Breast epithelium (tissue), 4 donors: ENCODE data around the gene POFUT1. TPM values are rescaled to one million over a fixed set of nuclear protein-coding genes. Genes with fewer than 3 reads are reported as not detected.
"Not testable (repeated sequence)": the region's sequence is repeated elsewhere in the genome, so short reads cannot be mapped to it uniquely, and the experiment has no call there.

ENCODE experiments used
- DNase-seq, 2 donors: peaks; one replicate each; pipeline ENCODE4 v3.0.0-alpha.2; 2019; ENCODE audit warnings: low spot score in 2 of 2
- H3K27ac ChIP-seq, 2 donors: fragments of 200-600 bp; sonication (generic) in 1 of 2; one replicate each; pipeline ENCODE4 v1.5.1; 2016 to 2019; ENCODE audit warnings: mild to moderate bottlenecking in 1 of 2
- H3K27me3 ChIP-seq, 2 donors: fragments of 200-600 bp; sonication (generic) in 1 of 2; one replicate each; pipeline versions ENCODE4 v1.5.1 to v1.6.0; 2017 to 2019; ENCODE audit warnings: control low read depth in 1 of 2, mild to moderate bottlenecking in 1 of 2
- H3K36me3 ChIP-seq: fragments of 200-600 bp; one replicate; pipeline ENCODE4 v1.5.1; 2019
- H3K4me1 ChIP-seq, 2 donors: fragments of 200-600 bp; sonication (generic); one replicate each; pipeline ENCODE4 v1.5.1; 2016 to 2019; ENCODE audit warnings: control low read depth in 1 of 2
- H3K4me3 ChIP-seq, 3 donors: fragments of 200-600 bp; sonication (generic); 1 replicate in 2 of 3; 2 replicates in 1 of 3; pipeline ENCODE4 v1.5.1; 2016 to 2019; ENCODE audit warnings: mild to moderate bottlenecking in 3 of 3, moderate library complexity in 2 of 3
- H3K9me3 ChIP-seq, 2 donors: fragments of 200-600 bp; sonication (generic) in 1 of 2; one replicate each; pipeline ENCODE4 v1.5.1; 2016 to 2019; ENCODE audit warnings: control low read depth in 1 of 2
- CTCF ChIP-seq, 3 donors: fragments of 450-650 bp; IDR thresholded peaks; one replicate each; pipeline ENCODE4 v1.5.1; 2016 to 2017; ENCODE audit warnings: antibody characterized with exemption in 3 of 3, mild to moderate bottlenecking in 3 of 3, moderate library complexity in 3 of 3
- POLR2A ChIP-seq: fragments of 450-650 bp; IDR thresholded peaks from one replicate; pipeline ENCODE4 v1.6.1; 2016; ENCODE audit warnings: antibody characterized with exemption, mild to moderate bottlenecking, moderate library complexity
- POLR2AphosphoS5 ChIP-seq, 3 donors: sonication (generic); formaldehyde crosslinking; IDR thresholded peaks; one replicate each; pipeline ENCODE4 v1.6.1; 2017; ENCODE audit warnings: antibody characterized with exemption in 3 of 3
- intact Hi-C: fragments of 100-400 bp; cut with DNase I; formaldehyde crosslinking; loops from one replicate; pipeline ENCODE4 v1.15.1; 2023; ENCODE audit warnings: low total_unique reads
- total RNA-seq, 3 donors: library from RNA; depleted of rRNA; stranded (reverse); fragments of >200 nt; gene quantifications; one replicate each; pipeline ENCODE4 v1.1.0, GENCODE V29; 2016

The POFUT1 gene
- total RNA-seq, 3 donors from 2014 or later = 29.5 to 38.7 (median 34.2) TPM

GRCh38 chr20:32167552-32167951, 40.1 kb upstream of the POFUT1 start:
- Histone ChIP-seq H3K27me3 (no peaks in the 10 kb centered on the region), H3K36me3 (no peaks in the 10 kb centered on the region), H3K4me3 (no peak overlapping the region), H3K27ac (no peak overlapping the region), H3K9me3 (no peaks in the 10 kb centered on the region), H3K4me1 (no peaks in the 10 kb centered on the region)
- intact Hi-C loops = no loop called here
- DNase-seq = no peak
- TF ChIP-seq POLR2AphosphoS5 (IDR thresholded peaks at IDR 0.05) (no peak), POLR2A (no peak), CTCF (IDR thresholded peaks at IDR 0.05) (no peak)

- DNase-seq = no peak
- no peak overlapping the region for H3K4me3 ChIP-seq
- TF ChIP-seq POLR2AphosphoS5 (IDR thresholded peaks at IDR 0.05) = no peak
- no peak overlapping the region for H3K27ac ChIP-seq
- no peaks in the 10 kb centered on the region for H3K4me1 ChIP-seq
- H3K36me3 ChIP-seq = no peaks in the 10 kb centered on the region
- H3K27me3 ChIP-seq = no peaks in the 10 kb centered on the region
- no peaks in the 10 kb centered on the region for H3K9me3 ChIP-seq
- intact Hi-C loops = no loop called here
Measured at GRCh38 chr20:32168184-32168910, 39.3 kb upstream of the POFUT1 start.

- H3K27ac ChIP-seq, intact Hi-C loops, DNase-seq, H3K9me3 ChIP-seq, H3K4me3 ChIP-seq, H3K36me3 ChIP-seq, H3K27me3 ChIP-seq, H3K4me1 ChIP-seq: not testable (repeated sequence)
Measured at GRCh38 chr20:32177696-32178095, 30.0 kb upstream of the POFUT1 start.

- intact Hi-C loops = no loop called here
- Histone ChIP-seq H3K27me3 (no peaks in the 10 kb centered on the region), H3K4me1 (no peaks in the 10 kb centered on the region), H3K36me3 (no peaks in the 10 kb centered on the region), H3K9me3 (no peaks in the 10 kb centered on the region), H3K4me3 (no peak overlapping the region), H3K27ac (no peak overlapping the region)
- DNase-seq = no peak
- TF ChIP-seq POLR2A (no peak), POLR2AphosphoS5 (IDR thresholded peaks at IDR 0.05) (no peak), CTCF (IDR thresholded peaks at IDR 0.05) (no peak)
Measured at GRCh38 chr20:32179515-32179914, 28.2 kb upstream of the POFUT1 start.

GRCh38 chr20:32179934-32180333, 27.7 kb upstream of the POFUT1 start:
- DNase-seq = no peak
- Histone ChIP-seq H3K4me3 (no peak overlapping the region), H3K4me1 (no peaks in the 10 kb centered on the region), H3K36me3 (no peaks in the 10 kb centered on the region), H3K9me3 (no peaks in the 10 kb centered on the region), H3K27ac (no peak overlapping the region), H3K27me3 (no peaks in the 10 kb centered on the region)
- intact Hi-C loops = no loop called here
- TF ChIP-seq POLR2A (no peak), CTCF (IDR thresholded peaks at IDR 0.05) (no peak), POLR2AphosphoS5 (IDR thresholded peaks at IDR 0.05) (no peak)

- Histone ChIP-seq H3K4me3 (no peak overlapping the region), H3K27me3 (no peaks in the 10 kb centered on the region), H3K9me3 (no peaks in the 10 kb centered on the region), H3K27ac (no peak overlapping the region), H3K4me1 (no peaks in the 10 kb centered on the region), H3K36me3 (no peaks in the 10 kb centered on the region)
- intact Hi-C loops = no loop called here
- TF ChIP-seq POLR2AphosphoS5 (IDR thresholded peaks at IDR 0.05) (no peak), POLR2A (no peak)
- no peak for DNase-seq
Measured at GRCh38 chr20:32181606-32182005, 26.1 kb upstream of the POFUT1 start.
